Cerebellar nuclear complex (tissue), 1 donor: ENCODE results near the gene MRPL24.
"Not testable (repeated sequence)": the region's sequence is repeated elsewhere in the genome, so short reads cannot be mapped to it uniquely, and the experiment has no call there.

ENCODE experiments used
- DNase-seq, 2 experiments: peaks; one replicate each; lab custom pipeline; 2025; lab: John Stamatoyannopoulos, UW

The MRPL24 gene

DNA sequence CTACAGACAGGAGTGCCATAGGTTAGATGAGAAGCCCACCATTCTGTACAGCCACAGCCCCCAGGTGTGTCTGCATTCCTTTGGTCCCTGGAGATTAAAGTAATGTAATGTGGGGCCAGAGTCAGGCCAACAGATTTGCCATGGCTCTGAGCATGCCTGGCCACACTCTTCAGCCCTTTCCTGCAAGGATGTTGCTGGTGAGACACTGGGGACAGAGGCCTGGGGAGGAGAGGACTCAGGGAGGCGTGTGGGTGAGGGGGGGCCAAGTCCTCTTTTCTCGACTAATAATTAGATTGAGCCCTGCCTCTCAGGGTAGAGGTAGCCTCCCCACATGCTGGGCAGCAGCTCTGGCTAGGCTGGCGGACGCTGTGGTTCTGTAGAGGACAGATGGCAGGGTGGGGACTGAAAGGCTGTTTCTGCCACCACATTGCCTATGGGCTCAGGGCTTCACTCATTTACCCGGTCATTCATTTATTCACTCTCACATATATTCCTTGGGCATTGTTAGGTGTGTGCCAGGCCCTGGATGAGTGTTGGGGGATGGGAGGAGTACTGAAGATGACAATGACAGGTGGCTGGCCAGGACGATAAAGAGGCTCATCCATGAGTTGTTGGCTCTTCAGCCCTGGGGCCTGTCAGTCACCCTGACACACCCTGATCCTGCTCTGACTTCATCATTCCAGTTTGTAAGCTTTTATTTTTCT, 19.4 kb upstream of the MRPL24 start:
- DNase-seq = peak in 1 of 2 experiments; percentile 45

DNA sequence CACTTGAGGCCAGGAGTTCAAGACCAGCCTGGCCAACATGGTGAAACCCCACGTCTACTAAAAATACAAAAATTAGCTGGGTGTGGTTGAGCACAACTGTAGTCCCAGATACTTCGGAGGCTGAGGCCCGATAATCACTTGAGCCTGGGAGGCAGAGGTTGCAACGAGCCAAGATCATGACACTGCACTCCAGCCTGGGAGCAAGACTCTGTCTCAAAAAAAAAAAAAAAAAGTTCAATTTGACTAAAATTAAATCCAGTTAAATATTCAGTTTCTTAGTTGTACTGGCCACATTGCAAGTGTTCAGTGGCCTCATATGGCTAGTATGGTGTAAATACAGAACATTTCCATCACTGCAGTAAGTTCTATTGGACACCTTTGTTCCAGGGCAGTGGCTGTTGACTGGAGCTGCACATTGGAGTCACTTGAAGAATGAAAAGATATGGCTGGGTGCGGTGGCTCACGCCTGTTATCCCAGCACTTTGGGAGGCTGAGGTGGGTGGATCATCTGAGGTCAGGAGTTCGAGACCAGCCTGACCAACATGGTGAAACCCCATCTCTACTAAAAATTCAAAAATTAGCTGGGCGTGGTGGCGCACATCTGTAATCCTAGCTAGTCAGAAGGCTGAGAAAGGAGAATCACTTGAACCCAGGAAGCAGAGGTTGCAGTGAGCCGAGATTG, 16.8 kb upstream of the MRPL24 start:
- DNase-seq = not testable (repeated sequence)

DNA sequence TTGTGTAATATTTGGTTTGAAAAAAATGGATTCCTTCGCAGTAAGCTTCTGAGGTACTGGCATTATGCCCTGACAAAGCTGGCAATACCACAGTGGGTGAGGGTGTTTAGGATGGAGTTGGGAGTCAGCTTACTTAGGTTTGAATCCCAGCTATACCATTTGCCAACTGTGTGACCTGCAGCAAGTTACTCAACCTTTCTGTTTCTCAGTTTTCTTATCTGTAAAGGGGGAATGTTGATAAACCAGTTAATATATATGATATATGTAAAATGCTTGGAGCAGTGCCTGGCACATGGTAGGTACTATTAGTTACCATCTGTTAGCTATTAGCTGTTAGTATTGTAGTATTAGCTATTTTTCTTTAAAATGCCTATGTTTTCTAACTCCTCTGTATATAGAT, 15.5 kb upstream of the MRPL24 start:
- no peak for DNase-seq

DNA sequence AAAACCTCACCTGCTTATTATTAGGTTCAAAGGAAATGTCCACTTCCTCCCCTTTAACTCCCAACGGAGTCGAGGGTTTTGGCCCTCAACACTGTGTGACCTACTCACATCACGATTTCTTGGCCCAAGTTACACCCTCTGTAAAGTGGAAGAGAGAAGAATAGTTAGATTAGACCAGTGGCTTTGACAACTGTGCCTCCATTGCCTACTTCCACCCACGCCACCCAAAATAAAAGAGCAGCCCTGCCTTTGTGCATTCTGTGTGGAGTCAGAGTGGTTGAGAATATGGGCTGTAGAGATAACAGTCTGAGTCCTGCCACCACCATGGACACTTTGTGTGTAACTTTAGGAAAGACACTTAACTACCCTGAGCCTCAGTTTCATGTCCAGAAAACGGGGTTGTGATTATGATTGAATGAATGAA, 14.7 kb upstream of the MRPL24 start:
- DNase-seq = no peak

DNA sequence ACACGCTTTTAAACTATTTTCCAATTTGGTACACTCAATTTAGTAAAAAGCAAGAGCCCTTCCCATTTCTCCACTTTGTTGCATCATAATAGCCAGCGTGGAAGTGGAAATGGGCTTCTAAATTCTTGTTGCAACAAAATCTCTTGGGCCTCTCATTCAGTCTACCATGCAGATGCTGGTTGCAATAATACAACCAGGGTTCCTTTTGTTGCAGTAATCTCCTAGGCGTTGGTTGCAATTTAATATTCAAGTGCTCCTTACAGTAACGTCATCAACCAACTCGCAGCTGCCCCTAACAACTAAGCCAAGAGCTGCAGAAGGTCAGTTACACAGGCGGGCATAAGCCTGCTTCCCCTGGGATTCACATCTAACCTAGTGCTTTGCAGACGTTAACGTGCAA, 13.3 kb upstream of the MRPL24 start:
- DNase-seq = no peak

DNA sequence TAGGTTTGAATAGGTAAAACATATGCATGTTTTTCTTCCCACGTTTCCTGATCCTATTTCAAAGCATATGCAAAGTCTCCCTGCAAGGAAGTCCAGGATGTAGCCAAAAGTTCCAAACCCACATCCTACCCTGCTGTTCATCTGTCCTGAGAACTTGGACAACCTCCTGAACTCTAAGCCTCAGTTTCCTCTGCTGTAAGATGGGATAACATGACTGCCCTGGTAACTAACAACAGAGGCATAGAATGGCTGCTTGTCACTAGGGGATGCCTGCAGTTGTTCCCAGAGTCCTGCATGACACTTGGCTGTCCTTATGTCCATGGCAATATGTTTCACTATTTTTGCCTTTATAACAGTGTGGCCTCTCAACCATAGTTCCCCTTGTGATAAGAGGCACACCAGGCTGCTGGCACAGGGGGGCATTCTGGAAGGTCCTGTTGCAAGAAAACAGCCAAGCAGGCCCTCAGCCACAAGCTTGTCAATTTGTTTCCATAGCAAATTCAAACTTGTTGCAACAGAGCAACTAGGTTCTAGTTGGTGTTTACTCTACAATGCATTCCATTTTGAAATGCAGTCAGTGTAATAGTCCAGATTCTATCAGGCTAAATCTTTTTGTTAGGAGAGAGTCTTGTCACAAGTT, 12.1 kb upstream of the MRPL24 start:
- no peak for DNase-seq

DNA sequence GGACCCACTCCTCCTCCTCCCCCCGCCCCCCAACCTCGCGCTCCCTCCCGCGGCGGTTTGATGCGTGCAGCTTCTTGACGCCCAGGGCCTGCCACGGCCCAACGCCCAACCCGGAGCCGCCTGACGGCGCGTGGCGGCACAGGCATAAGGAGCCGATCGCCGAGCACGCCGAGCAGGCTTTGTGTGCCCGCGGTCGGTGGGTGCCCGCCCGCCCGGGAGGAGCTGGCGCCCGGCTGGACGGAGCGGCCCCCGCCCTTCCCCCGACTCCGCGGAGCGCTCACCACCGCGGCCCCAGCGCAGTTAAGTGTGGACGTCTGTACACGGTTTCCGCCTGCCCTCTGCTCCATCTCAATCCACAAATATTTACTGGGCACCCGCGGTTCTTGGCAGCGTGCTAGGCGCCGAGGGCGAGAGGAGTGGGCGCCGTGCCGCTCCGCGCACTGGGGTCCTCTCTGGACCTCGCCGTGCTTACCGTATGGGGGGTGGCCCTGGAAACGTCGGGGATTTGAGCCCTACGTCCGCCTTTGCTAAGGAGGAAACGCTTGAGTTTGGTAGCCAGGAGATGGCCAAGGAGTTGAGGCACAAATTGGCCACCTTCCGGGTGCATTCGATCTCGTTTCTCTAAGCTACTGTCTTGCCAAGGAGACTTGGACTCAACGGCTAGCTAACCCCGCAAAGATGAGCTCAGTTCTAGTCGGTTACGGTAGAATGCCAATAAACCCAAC, 11.0 kb upstream of the MRPL24 start:
- DNase-seq = peak; percentile 75 to 82

DNA sequence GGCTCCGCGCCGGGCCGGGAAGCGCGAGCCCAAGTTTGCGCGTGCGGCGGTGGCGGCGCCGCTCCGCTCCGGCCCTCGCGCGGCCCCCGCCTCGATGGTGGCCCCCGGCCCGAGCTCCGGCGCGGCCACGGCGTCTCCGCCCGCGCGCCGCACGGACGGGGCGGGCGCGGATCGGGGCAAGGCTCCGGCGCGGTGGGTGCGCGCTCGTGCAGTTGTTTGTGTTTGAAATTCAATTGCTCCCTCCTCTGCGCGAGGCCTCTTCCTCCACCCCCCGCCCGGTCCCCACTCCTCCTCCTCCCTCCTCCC, 10.5 kb upstream of the MRPL24 start, which contains the start of gene HDGF:
Gene HDGF, minus strand, starts transcription at position 225 of the 306 bp plus-strand sequence. CDS start 246 bp downstream, outside the sequence.
- no peak for DNase-seq

DNA sequence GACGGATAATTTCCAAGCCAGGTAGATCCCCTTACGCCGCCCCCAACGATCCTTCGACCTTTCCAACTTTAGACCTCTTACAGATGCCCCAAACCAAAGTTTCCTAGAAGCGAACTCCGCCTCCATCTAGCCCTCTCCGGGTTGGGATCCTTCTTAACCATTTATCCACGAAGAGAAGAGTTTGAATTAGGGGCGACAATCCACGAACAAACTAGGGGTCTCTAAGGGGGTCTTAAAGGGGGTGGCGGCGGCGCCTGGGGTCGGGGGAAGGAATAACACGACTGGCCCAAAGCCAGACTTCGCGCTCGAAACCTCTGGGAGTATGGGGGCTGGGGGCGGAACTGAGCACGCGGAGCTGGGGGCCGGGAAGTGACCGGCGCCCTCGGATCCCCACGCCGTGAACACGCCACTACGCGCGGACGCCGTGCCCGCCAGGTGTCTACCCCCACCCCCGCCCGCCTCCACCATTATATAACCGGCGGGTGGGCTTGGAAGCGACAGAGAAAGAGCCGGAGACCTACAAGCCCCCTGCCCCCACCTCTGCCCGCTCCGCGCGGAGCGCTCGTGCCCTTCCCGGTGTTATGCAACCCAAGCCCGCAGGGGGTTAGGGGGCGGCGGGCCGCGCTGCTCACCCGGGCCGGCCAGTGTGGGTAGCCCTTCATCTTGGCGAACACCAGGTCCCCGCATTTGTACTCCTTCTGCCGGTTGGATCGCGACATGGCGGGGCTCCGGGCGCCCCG, 10.0 kb upstream of the MRPL24 start:
- no peak for DNase-seq

DNA sequence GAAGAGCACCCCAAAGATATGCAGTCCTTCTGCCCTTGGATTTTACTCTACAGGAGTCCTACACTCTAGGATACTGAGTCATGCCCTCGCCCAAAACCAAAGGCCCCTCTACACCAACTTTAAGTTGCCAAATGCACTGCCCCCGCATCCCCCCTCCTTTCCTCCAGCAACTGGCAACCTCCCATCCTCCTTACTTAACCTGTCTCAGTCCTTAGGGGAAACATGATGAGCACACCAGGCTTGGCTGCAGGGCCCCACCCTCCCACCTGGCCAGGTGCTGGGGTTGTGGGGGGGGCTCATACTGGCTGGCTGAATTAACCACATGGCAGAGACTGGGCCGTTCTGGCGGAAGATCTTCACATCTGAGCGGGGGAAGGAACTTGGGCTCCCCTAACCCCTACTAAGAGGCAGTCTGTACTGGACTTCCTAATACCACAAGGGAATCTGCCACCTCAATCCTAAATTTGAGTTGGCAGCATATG, 9.3 kb upstream of the MRPL24 start:
- no peak for DNase-seq

DNA sequence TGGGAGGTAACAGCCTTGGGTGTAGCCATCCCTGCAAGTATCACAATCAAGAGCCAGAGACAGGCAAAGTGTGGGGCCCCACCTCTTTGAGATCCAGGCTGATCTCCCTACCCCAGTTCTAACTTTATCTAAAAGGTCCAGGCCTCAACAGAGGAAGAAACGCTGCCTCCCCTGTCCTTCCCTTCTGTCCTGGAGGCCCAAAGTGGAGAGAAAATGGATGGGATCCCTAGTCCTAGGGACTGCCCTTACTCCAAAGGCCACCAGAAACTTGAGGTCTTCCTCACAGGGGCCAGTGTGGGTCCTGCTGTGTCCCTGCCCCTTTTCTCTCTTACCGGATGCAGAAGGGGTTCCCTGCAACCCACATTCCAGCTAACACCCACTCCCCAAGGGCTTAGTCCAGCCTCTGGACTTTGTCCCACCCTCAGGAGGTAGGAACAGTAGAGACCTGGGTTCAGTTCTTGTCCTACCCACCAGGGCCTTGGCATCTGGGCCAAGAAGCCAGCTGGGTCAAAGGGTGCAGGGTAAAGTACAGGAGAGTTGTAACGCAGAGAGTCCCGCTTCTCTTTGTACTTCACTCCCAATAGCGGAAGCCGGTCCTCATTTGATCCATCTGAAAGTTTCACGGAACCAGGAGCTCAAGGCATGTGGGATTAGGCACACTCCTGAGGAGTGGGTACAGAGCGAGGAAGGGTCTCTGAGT, 8.7 kb upstream of the MRPL24 start:
- DNase-seq = no peak

DNA sequence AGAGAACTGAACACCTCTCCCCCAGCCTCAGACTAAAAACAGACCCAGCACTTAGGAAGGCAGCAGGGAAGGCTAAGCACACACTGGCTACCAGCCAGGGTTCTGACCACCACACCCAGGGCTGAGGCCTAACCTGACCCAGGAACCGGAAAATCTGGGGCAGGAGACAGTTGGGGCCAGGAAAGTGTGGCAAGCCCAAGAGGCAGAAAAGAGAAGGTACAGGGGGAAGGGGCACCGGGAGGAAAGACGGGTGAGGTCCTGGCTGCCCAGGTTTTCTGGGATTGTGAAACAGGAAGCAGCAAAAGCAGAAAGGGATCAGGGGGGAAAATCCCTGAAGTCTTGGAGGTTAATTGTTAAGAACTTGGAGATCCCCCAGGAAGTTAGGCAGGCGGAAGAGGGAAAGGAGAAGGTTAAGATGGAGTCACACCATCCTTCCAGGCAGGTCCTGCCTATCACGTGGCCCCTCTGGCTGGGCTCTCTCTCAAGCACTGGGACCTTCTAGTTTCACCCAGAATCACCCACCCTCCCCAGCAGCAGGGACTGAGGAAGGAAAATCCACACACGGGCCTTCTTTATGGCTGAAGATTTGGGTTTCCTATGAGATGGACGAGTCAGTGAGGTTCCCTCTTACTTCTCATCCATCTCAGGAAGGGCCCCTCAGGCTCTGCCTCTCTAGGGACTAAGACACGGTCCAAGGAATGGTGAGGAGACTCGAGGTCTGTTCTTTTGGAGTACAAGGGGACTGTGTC, 8.0 kb upstream of the MRPL24 start:
- DNase-seq = no peak

DNA sequence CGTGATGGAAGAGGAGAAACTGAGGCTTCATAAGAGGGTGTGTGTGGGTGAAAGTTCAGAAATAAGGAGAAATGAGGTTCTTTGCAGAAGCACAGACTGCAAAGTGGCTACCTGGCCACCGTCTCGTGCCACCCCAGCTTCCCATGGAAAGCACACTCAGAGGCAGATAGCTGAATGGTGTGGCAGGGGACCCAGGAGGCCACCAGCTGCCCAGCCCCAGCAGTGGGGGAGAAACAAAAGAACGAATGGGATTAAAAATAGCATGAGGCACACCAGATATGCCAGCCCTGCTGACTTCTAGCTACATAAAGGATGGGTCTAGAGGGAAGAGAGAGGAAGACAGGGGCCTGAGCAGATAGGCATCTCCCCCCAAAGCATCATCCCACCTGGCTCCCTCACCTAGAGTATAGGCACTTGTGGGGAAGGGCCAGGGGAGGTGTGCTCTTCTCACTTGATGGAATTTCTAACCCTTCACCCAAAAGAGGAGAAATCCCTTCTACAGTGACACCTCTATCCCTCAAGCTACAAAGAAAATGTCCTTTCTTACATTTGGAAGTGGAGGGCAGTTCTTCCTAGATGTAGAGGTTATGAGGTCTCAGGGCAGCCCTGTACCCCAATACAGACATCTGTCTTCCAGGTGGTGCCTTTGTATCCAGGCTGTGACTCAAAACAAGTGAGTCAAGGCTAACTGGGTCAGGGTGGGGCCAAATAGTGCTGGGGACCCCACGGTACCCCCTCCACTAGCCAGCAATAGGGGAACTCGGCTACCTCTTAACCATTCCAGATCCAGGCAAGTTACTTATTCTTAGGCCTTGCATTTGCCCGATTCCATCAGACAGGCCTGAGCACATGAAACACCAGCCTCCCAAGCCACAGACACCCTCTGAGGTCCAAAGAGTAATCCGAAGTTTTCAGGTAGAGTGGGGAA, 7.1 kb upstream of the MRPL24 start:
- DNase-seq = no peak

DNA sequence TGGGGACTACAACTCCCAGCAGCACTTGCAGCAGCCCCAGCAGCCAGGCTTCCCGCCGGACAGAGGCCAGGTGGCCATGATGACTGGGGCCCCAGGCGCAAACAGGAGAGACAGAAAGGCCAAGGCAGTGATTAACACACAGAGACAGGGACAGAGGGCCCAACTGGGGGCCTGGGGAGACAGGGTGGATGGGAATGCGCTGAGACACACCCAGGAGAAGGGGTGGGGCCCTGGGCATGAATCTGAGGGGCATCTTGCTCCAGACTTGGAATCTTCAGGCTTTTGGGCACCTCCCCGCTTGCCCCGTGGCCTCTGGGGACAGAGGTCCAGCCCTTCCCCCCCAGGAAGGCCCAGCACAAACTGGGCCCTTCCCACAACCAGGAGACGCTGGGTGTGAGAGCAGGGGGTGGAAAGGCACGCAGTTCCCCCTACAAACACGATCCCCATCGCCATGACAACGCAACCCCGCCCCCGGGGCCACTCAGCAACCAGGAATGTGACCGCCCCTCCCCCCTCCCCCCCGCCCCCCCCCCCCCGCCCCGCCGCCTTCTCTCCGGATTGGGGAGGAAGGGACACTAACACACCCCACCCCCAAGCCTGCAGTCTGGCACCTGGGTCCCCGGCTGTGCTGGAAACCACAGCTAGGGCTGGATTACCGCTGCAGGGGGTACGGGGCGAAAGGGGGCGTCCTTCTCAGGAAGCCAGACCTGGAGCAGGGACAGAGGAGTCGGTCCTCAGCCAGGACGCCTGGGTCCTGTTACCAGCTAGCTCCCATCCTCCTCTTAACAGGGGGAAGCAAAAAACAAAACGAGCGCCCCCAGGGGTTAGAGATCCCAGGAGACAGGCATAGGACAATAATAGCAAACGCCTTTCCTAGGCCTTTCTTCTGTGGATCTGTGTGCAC, 6.1 kb upstream of the MRPL24 start:
- peak in 1 of 2 experiments; percentile 46 for DNase-seq

DNA sequence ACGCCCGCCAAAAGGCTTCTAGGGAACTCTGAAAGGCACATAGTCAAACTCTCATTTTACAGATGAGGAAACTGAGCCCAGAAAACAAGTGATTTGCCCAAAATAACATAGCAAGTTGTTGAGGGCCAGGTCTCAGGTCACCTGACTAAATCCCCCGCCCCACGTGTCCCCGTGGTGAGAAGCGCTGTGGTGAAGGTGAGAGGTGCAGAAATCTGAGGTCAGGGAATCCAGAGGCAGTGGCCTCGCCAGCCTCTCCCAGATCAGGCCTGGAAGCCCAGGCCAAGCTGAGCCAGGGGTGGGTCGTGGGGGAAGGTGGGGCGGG, 5.5 kb upstream of the MRPL24 start:
- DNase-seq = no peak

DNA sequence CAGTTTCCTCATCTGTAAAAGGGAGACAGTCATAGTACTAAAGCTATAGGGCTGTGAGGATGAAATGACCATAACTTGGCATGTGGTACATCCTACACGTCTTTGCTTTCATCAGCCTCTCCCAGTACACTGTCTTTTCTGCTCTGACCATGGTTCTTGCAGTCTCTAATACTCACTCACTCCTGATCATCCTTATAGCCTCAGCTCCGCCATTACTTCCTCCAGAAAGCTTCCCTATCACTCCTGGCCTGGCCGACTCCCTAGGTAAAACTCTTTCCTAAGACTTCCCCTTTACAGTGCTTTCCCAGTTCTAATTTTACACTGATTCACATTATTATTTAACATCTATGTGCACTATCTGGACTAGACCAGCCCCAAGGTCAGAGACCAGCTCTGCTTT, 5.0 kb upstream of the MRPL24 start:
- DNase-seq = no peak

DNA sequence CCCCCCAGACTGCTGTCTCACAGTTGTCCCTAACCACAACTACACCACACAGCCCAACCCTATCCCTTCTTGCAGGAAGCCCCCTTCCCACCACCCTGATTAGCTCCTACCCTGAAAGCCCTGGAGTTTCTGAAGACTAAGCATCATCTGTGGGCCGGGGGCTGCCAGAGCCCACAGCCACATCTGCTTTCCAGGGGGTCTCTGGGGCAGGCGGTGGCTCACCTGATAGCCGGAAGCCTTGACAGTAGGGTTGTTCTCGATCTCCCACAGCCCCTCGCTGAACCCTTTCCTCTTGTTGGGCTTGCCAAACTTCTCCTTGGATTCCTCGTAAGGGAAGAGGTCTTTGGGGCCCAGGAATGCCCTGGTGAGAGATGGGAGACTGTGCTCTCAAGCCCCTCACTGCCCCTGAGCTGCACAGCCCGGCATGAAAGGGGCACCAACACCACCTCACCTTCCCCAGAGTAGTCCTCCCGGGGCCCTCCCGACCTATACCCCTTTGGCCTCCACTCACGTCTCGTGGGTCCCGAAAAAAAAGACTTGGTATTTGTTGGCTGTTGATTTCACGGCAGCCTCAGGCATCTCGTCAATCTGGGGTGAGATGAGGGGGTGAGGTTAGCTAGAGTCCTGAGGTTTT, 4.0 kb upstream of the MRPL24 start:
- no peak for DNase-seq

DNA sequence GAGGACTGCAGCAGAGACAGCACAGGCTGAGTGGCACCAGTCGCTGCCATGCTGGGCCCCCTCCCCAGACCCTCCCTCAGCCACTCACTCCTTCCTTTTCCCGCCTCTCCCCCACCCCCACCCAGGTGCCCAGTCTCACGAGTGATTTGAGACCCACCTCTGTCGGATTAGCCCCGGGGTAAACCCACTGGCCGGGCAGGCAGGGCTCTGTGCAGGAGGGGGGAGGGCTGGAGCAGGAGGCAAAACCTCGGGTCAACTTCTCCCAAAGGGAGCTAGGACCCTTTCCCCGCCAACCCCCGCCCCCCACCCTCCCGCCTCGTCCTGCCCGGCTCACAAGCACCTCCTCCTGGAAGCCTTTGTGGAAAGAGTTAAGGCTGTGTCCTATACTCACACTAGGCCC, 3.5 kb upstream of the MRPL24 start:
- no peak for DNase-seq
